HCT116 (cell line): Measurements from ENCODE around the gene ST7L. TPM values are rescaled to one million over a fixed set of nuclear protein-coding genes. Genes with fewer than 3 reads are reported as not detected.

Experiments
- ATAC-seq: fragments of 200-7000 bp; cut with Tn5 transposase; 2 replicates; pipeline ENCODE4 v1.9.1; 2020; ENCODE audit warnings: mild to moderate bottlenecking, moderate library complexity
- BruUV-seq: library from RNA; stranded (reverse); fragments of 400-500 nt; replicated peaks from 2 replicates; lab custom pipeline; 2021; lab: Mats Ljungman, UMichigan
- CTCF ChIA-PET: fragments of 300-600 bp; sonication (Branson Sonifier 250); formaldehyde crosslinking; loops from one replicate; lab custom pipeline; 2021; ENCODE audit warnings: antibody characterized with exemption; lab: Charles Lee
- POLR2A ChIA-PET: fragments of 300-600, 350-600 bp; sonication (Branson Sonifier 250); formaldehyde crosslinking; loops from one replicate; lab custom pipeline; 2021; ENCODE audit warnings: antibody characterized with exemption; lab: Charles Lee
- RAD21 ChIA-PET, 2 experiments: fragments of 300-600 bp; sonication (Branson Sonifier 250); formaldehyde crosslinking; loops; one replicate each; lab custom pipeline; 2023; ENCODE audit warnings: low total read pairs in 2 of 2; ENCODE audit not compliant: uncharacterized antibody in 2 of 2, unreplicated experiment in 2 of 2, low non-redundant PET in 1 of 2; lab: Charles Lee
- DNase-seq: peaks from one replicate; pipeline ENCODE4 v3.0.0-alpha.2; 2010; ENCODE audit warnings: low read depth, low spot score
- H2AFZ ChIP-seq: fragments of 200-600 bp; shearing (Covaris generic), sonication (generic); 2 replicates; pipeline ENCODE4 v1.6.1; 2017; ENCODE audit warnings: low read depth, mixed run types, mixed read lengths, antibody characterized with exemption, low read length; ENCODE audit not compliant: poor library complexity, severe bottlenecking
- H3K27ac ChIP-seq: 2 replicates; pipeline ENCODE4 v1.5.1; 2012; ENCODE audit warnings: low read depth, low read length
- H3K27me3 ChIP-seq: fragments of 200-600 bp; sonication (generic); 2 replicates; pipeline ENCODE4 v1.6.1; 2016; ENCODE audit warnings: mixed run types, low read length, mixed read lengths; ENCODE audit not compliant: insufficient read depth
- H3K36me3 ChIP-seq, 2 experiments: fragments of 200-500 bp in 1 of 2; fragments of 200-600 bp in 1 of 2; sonication (Bioruptor generic) in 1 of 2; sonication (generic) in 1 of 2; 2 replicates each; pipeline versions ENCODE4 v1.5.1 to v1.6.1; 2014 to 2016; ENCODE audit warnings: low read length in 2 of 2, inconsistent platforms in 1 of 2, mixed read lengths in 1 of 2, mixed run types in 1 of 2; ENCODE audit not compliant: insufficient read depth in 2 of 2, control insufficient read depth in 1 of 2
- H3K4me1 ChIP-seq, 2 experiments: fragments of 200-600 bp in 1 of 2; sonication (generic) in 1 of 2; 2 replicates each; pipeline versions ENCODE4 v1.5.1 to v1.6.1; 2012 to 2017; ENCODE audit warnings: low read length in 2 of 2, inconsistent platforms in 1 of 2, mild to moderate bottlenecking in 1 of 2, mixed read lengths in 1 of 2, mixed run types in 1 of 2, moderate library complexity in 1 of 2; ENCODE audit not compliant: insufficient read depth in 2 of 2, control insufficient read depth in 1 of 2
- H3K4me2 ChIP-seq: fragments of 200-600 bp; sonication (generic); 2 replicates; pipeline ENCODE4 v1.6.1; 2017; ENCODE audit warnings: mixed run types, low read length, mixed read lengths
- H3K4me3 ChIP-seq, 2 experiments: fragments of 200-600 bp in 1 of 2; sonication (generic) in 1 of 2; replicated peaks in 1 of 2; 2 replicates each; pipeline ENCODE4 v1.5.1; 2011 to 2016; ENCODE audit warnings: low read length in 2 of 2, control low read depth in 1 of 2, low read depth in 1 of 2, mild to moderate bottlenecking in 1 of 2, mixed read lengths in 1 of 2, mixed run types in 1 of 2
- H3K79me2 ChIP-seq: fragments of 200-600 bp; sonication (generic); 2 replicates; pipeline ENCODE4 v1.6.1; 2017; ENCODE audit warnings: mild to moderate bottlenecking, mixed run types, low read length, moderate library complexity, mixed read lengths; ENCODE audit not compliant: insufficient read depth
- H3K9ac ChIP-seq: fragments of 200-600 bp; sonication (generic); 2 replicates; pipeline ENCODE4 v1.6.1; 2016; ENCODE audit warnings: low read length, mixed read lengths
- H3K9me2 ChIP-seq: fragments of 200-600 bp; sonication (generic), shearing (Covaris generic); 2 replicates; pipeline ENCODE4 v1.6.1; 2017; ENCODE audit warnings: mixed run types, mild to moderate bottlenecking, moderate library complexity; ENCODE audit not compliant: insufficient read depth
- H3K9me3 ChIP-seq, 2 experiments: fragments of 200-500 bp in 1 of 2; fragments of 200-600 bp in 1 of 2; sonication (Bioruptor generic) in 1 of 2; sonication (generic) in 1 of 2; 2 replicates each; pipeline ENCODE4 v1.6.1; 2014 to 2017; ENCODE audit warnings: low read length in 2 of 2, mixed read lengths in 2 of 2, inconsistent platforms in 1 of 2, low read depth in 1 of 2, mild to moderate bottlenecking in 1 of 2, mixed run types in 1 of 2, moderate library complexity in 1 of 2; ENCODE audit not compliant: control insufficient read depth in 1 of 2, insufficient read depth in 1 of 2
- H4K20me1 ChIP-seq: fragments of 200-600 bp; sonication (generic), shearing (Covaris generic); 2 replicates; pipeline ENCODE4 v1.6.1; 2017; ENCODE audit warnings: mixed run types, mild to moderate bottlenecking, moderate library complexity; ENCODE audit not compliant: insufficient read depth
- CTCF ChIP-seq, 3 experiments: fragments of 200-600 bp in 1 of 3; sonication (generic) in 1 of 3; IDR thresholded peaks in 2 of 3; conservative IDR thresholded peaks in 1 of 3; 2 replicates each; pipeline ENCODE4 v1.5.1; 2012 to 2017; ENCODE audit warnings: low read depth in 2 of 3, low read length in 2 of 3, antibody characterized with exemption in 1 of 3, borderline replicate concordance in 1 of 3, control low read depth in 1 of 3, mild to moderate bottlenecking in 1 of 3, mixed read lengths in 1 of 3, mixed run types in 1 of 3, moderate library complexity in 1 of 3; ENCODE audit not compliant: insufficient read depth in 1 of 3
- EGR1 ChIP-seq: IDR thresholded peaks from 2 replicates; pipeline ENCODE4 v1.6.1; 2012; ENCODE audit warnings: low read depth
- EZH2 ChIP-seq: fragments of 200-600 bp; sonication (generic); IDR thresholded peaks from 2 replicates; pipeline ENCODE4 v1.6.1; 2017; ENCODE audit warnings: antibody characterized with exemption, mixed run types
- POLR2A ChIP-seq: IDR thresholded peaks from 2 replicates; pipeline ENCODE4 v1.7.0; 2011; ENCODE audit warnings: borderline replicate concordance; ENCODE audit not compliant: insufficient read depth, insufficient read length; ENCODE audit errors: extremely low read depth
- POLR2AphosphoS5 ChIP-seq: IDR thresholded peaks from 2 replicates; pipeline ENCODE4 v1.6.1; 2011; ENCODE audit warnings: mild to moderate bottlenecking, low read depth, low read length, moderate library complexity
- REST ChIP-seq: IDR thresholded peaks from 2 replicates; pipeline ENCODE4 v1.6.1; 2012; ENCODE audit warnings: low read depth
- SIN3A ChIP-seq: IDR thresholded peaks from 2 replicates; pipeline ENCODE4 v1.6.1; 2012; ENCODE audit warnings: low read depth
- SP1 ChIP-seq: IDR thresholded peaks from 2 replicates; pipeline ENCODE4 v1.6.1; 2012; ENCODE audit warnings: low read depth
- SRF ChIP-seq: IDR thresholded peaks from 2 replicates; pipeline ENCODE4 v1.6.1; 2012; ENCODE audit warnings: low read depth
- ZFX ChIP-seq: fragments of 450-650 bp; IDR thresholded peaks from 2 replicates; pipeline ENCODE4 v1.6.1; 2017
- intact Hi-C: fragments of 100-400 bp; cut with micrococcal nuclease; formaldehyde crosslinking; loops from 2 replicates; pipeline ENCODE4 v1.10.0; 2022
- total RNA-seq: library from RNA; stranded (reverse); gene quantifications from one replicate; pipeline ENCODE4 v1.2.1, GENCODE V29; 2021; ENCODE audit not compliant: unreplicated experiment

ST7L gene
- total RNA-seq, 1 experiment from 2014 or later = 19.9 TPM

GRCh38 chr1:112516141-112516540 is 102.8 kb downstream of the ST7L start:
- POLR2A ChIA-PET = no interaction called here

More at GRCh38 chr1:112516141-112516540, 102.8 kb downstream of the ST7L start:
- H4K20me1 ChIP-seq = no peaks in the 10 kb centered on the region
- no peaks in the 10 kb centered on the region for H3K36me3 ChIP-seq
- H3K9me3 ChIP-seq = no peaks in the 10 kb centered on the region
- no peaks in the 10 kb centered on the region for H3K9me2 ChIP-seq
- H3K9ac ChIP-seq = no peak overlapping the region
- DNase-seq = no peak
- CTCF ChIA-PET = no interaction called here
- TF ChIP-seq POLR2AphosphoS5 (no peak), SP1 (no peak), ZFX (no peak), EZH2 (no peak), SRF (no peak), REST (no peak), CTCF (IDR thresholded peaks at IDR 0.05 in 2 of 3, conservative IDR thresholded peaks at IDR 0.05 in 1 of 3; ENCODE audit: borderline replicate concordance in 1 of 3, insufficient read depth in 1 of 3, low read depth in 2 of 3, low read length in 2 of 3) (no peak), SIN3A (no peak), POLR2A (no peak), EGR1 (no peak)
- TF ChIP-seq, all 23 proteins: peak for 0
- Histone ChIP-seq H3K4me3 (no peak overlapping the region), H3K79me2 (no peaks in the 10 kb centered on the region), H3K27ac (no peak overlapping the region), H3K4me2 (no peak overlapping the region), H2AFZ (no peak overlapping the region), H3K27me3 (no peaks in the 10 kb centered on the region), H3K4me1 (peaks cover 2 to 8% of the 10 kb centered on the region in 2 experiments; a peak in 2 of 4 replicates)
- BruUV-seq = no TSS peak
- intact Hi-C loops = no loop called here
- ATAC-seq = no peak
- RAD21 ChIA-PET = no interaction called here
